ENCODE results near the gene PRF1.

- no peak for TF ChIP-seq POLR2AphosphoS5 (IDR thresholded peaks at IDR 0.05; ENCODE audit: low read depth, low read length)
- no peak for TF ChIP-seq TAF1 (IDR thresholded peaks at IDR 0.05; ENCODE audit: borderline replicate concordance, insufficient read depth, low read length)
- TF ChIP-seq SIN3A (IDR thresholded peaks at IDR 0.05; ENCODE audit: borderline replicate concordance, insufficient read depth, low read length) = no peak
- no peak for TF ChIP-seq FOXP2 (optimal IDR thresholded peaks at IDR 0.05; ENCODE audit: borderline replicate concordance, extremely low read depth, extremely low read length, insufficient read depth)
Observed at GRCh38 chr10:70583669-70584037, 18.9 kb downstream of the PRF1 start.

Measured in PFSK-1 (cell line).